ENCODE results near the gene MED13L.

DNA sequence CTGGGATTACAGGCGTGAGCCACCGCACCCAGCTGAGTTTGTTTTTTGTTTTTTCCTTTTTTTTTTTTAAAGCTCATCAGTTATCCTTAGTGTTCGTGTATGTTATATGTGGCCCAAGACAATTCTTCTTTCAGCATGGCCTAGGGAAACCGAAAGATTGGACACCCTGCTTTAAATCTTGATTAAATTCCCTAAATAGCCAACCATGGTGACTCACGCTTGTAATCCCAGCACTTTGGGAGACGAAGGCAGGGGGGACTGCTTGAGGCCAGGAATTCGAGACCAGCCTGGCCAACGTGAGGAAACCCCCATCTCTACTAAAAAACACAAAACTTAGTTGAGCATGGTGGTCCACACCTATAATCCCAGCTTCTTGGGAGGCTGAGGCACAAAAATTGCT lies 131.1 kb downstream of the MED13L start:
- TF ChIP-seq RXRA (IDR thresholded peaks at IDR 0.05; ENCODE audit: borderline replicate concordance, low read depth) (no peak), CTCF (IDR thresholded peaks at IDR 0.05) (no peak), CHD2 (IDR thresholded peaks at IDR 0.05; ENCODE audit: low read length, partially characterized antibody) (no peak), EP300 (IDR thresholded peaks at IDR 0.05; ENCODE audit: borderline replicate concordance in 1 of 2, low read depth in 1 of 2, low read length in 1 of 2) (no peak), TEAD4 (IDR thresholded peaks at IDR 0.05; ENCODE audit: borderline replicate concordance, insufficient read depth) (no peak), MXI1 (IDR thresholded peaks at IDR 0.05; ENCODE audit: low read depth, low read length) (no peak), RFX5 (IDR thresholded peaks at IDR 0.05; ENCODE audit: low read length) (no peak), GABPA (IDR thresholded peaks at IDR 0.05; ENCODE audit: low read depth) (no peak), TAF1 (IDR thresholded peaks at IDR 0.05; ENCODE audit: borderline replicate concordance, low read depth, low read length) (no peak), NFIC (IDR thresholded peaks at IDR 0.05; ENCODE audit: borderline replicate concordance) (no peak)
- TF ChIP-seq, protein P1, sequence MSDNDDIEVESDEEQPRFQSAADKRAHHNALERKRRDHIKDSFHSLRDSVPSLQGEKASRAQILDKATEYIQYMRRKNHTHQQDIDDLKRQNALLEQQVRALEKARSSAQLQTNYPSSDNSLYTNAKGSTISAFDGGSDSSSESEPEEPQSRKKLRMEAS (IDR thresholded peaks at IDR 0.05; ENCODE audit: low read depth) = no peak

Measured in SK-N-SH (cell line).